HG02938 (cell line): ENCODE measurements around the gene LRRC18.

ENCODE experiments used
- ATAC-seq: cut with Tn5 transposase; IDR thresholded peaks from one replicate; pipeline ENCODE4 v1.9.1; 2021; ENCODE audit warnings: mild to moderate bottlenecking, moderate library complexity; ENCODE audit not compliant: unreplicated experiment

Gene LRRC18

DNA sequence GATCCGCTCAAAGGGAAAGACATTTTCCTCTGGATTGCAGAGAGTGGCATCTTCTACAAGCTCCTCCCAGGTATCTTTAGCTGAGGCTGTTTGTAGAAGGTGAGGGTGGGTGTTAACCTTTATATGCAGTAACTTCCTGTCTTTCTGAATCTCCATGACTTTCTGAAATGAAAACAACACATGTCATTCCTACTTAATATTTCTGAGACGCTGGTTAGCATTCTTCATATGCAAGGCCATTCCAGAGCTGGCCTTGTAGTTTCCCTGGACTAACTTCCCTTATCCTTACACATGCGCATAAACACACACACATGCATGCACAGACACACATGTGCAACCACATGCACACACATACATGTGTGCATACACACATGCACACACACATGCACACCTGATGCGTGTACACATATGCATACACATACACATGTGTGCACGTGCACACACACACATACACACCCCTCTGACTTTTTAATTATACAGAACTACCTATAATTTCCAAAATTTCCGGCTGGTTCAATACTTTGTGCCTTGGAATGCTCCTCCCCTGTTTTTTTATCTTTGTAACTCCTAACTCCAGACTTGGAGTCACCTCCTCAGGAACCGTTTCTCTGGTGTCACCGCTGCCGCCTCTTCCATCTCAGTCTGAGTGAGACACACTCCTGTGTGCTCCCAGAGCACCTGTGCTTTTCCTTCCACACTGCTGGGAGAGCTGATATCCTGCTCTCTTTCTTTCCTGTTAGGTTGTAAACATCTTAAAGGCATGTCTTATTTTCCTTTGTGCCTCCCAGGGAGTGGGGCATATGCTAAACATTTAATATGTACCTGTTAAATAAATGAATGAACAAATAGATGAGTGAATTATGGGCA lies 55.2 kb downstream of the LRRC18 start:
- ATAC-seq: no peak

DNA sequence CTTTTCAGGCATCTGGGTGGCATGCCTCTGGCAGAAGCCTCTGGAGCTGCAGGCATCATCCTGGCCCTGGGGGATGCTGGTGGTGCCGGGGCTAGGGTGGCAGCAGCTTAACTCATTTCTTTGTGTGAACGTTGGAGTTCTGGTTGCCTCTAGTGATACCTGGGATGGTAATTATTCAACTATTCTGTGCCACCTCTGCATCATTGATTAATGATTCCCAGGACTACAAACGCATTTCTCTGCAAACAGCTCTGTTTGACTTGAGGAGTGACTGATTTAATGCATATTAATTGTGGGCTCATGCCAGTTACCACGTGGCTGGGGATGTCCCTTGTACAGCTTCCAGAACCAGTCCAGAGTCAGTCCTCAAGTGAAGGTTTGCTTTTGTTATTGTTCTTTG lies 55.9 kb downstream of the LRRC18 start:
- ATAC-seq: no peak

- ATAC-seq: no peak
Observed at GRCh38 chr10:48882881-48883280, 56.8 kb downstream of the LRRC18 start.

GRCh38 chr10:48881937-48882336 lies 57.7 kb downstream of the LRRC18 start:
- no peak for ATAC-seq

GRCh38 chr10:48880016-48880705 lies 59.5 kb downstream of the LRRC18 start:
- no peak for ATAC-seq

DNA sequence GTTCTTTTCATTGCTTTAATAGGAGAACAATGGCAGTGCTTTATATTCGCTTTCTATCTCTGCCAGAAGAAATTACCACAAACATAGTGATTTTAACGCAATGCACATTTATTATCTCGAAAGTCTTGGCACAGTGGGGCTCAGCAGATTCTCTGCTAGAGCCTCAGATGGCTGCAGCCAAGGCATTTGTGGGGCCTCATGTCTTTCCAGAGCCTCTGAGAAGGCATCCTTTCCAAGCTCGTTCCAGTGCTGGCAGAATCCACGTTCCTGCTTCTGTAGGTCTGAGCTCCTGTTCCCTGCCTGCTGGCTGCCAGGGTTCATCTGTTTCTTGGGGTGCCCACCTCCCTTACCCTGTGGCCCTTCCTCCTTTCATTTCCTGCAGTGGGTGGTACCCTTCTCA lies 60.2 kb downstream of the LRRC18 start:
- no peak for ATAC-seq

GRCh38 chr10:48878091-48878490 lies 61.5 kb downstream of the LRRC18 start:
- no peak for ATAC-seq

- ATAC-seq: no peak
Observed at GRCh38 chr10:48872234-48872633, 67.4 kb downstream of the LRRC18 start.
